ENCODE measurements around the gene PTGER1.

GRCh38 chr19:14487370-14488125 lies 12.4 kb upstream of the PTGER1 start:
- TF ChIP-seq, protein P1, sequence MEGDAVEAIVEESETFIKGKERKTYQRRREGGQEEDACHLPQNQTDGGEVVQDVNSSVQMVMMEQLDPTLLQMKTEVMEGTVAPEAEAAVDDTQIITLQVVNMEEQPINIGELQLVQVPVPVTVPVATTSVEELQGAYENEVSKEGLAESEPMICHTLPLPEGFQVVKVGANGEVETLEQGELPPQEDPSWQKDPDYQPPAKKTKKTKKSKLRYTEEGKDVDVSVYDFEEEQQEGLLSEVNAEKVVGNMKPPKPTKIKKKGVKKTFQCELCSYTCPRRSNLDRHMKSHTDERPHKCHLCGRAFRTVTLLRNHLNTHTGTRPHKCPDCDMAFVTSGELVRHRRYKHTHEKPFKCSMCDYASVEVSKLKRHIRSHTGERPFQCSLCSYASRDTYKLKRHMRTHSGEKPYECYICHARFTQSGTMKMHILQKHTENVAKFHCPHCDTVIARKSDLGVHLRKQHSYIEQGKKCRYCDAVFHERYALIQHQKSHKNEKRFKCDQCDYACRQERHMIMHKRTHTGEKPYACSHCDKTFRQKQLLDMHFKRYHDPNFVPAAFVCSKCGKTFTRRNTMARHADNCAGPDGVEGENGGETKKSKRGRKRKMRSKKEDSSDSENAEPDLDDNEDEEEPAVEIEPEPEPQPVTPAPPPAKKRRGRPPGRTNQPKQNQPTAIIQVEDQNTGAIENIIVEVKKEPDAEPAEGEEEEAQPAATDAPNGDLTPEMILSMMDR (conservative IDR thresholded peaks at IDR 0.05; ENCODE audit: low read depth in 2 of 2) = no peak
- TF ChIP-seq REST (IDR thresholded peaks at IDR 0.05; ENCODE audit: unreplicated experiment) = no peak

Data from GM23338 (cell line).